Hematopoietic multipotent progenitor cell treated with erythropoietin and hydrocortisone succinate and interleukin-3 and kit ligand, for 17 days (in vitro differentiated cells): ENCODE data around the gene NIPAL3.
"Not testable (repeated sequence)": the region's sequence is repeated elsewhere in the genome, so short reads cannot be mapped to it uniquely, and the experiment has no call there.

ENCODE experiments used
- DNase-seq: peaks from one replicate; pipeline ENCODE4 v3.0.0-alpha.2; 2015; ENCODE audit warnings: low spot score

NIPAL3 gene

DNA sequence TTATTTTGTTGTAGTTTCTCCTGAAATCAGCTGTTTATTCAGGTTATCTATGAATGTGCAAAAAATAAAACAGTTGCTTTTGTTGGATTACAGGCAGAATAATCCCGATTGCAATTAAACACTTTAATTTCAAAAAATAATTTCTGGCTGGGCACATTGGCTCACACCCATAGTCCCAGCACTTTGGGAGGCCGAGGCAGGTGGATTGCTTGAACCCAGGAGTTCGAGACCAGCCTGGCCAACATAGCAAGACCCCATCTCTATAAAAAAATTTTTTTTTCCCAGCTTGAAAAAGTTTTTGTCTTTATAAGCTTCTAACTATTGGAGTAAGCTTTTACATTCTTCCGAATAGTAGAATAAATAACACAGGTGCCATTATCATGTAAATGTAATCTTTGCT, 102.3 kb downstream of the NIPAL3 start:
- no peak for DNase-seq

DNA sequence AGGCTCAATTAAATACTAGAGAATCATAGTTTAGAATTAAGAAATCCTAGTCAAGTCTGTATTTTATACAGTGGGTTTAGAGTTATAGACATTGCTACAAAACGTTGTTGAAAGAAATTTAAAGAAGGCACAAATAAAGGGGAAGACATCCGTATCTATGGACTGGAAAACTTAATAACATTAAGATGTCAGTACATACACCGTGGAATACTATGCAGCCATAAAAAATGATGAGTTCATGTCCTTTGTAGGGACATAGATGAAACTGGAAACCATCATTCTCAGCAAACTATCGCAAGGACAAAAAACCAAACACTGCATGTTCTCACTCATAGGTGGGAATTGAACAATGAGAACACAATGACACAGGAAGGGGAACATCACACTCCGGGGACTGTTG, 104.7 kb downstream of the NIPAL3 start:
- not testable (repeated sequence) for DNase-seq
